Measurements from ENCODE around the gene TRERF1.
"Not testable (repeated sequence)": the region's sequence is repeated elsewhere in the genome, so short reads cannot be mapped to it uniquely, and the experiment has no call there.

TRERF1 gene

GRCh38 chr6:42451333-42452170, at the start of gene TRERF1:
Gene TRERF1, minus strand, starts transcription at chr6:42451926. Its CDS starts 182,336 bp downstream, at chr6:42269590.
- peak in 1 of 3 donors; percentile 34 for DNase-seq (ENCODE audit: low read depth in 2 of 3, low spot score in 1 of 3)

- no peak for DNase-seq (ENCODE audit: low read depth in 2 of 3, low spot score in 1 of 3)
Observed at GRCh38 chr6:42498473-42499128, 46.9 kb upstream of the TRERF1 start.

GRCh38 chr6:42493914-42494539, 42.3 kb upstream of the TRERF1 start:
- DNase-seq (ENCODE audit: low read depth in 2 of 3, low spot score in 1 of 3), result no peak

GRCh38 chr6:42488129-42488528, 36.4 kb upstream of the TRERF1 start:
- no peak for DNase-seq (ENCODE audit: low read depth in 2 of 3, low spot score in 1 of 3)

GRCh38 chr6:42484261-42484660, 32.5 kb upstream of the TRERF1 start:
- DNase-seq (ENCODE audit: low read depth in 2 of 3, low spot score in 1 of 3), result no peak

DNA sequence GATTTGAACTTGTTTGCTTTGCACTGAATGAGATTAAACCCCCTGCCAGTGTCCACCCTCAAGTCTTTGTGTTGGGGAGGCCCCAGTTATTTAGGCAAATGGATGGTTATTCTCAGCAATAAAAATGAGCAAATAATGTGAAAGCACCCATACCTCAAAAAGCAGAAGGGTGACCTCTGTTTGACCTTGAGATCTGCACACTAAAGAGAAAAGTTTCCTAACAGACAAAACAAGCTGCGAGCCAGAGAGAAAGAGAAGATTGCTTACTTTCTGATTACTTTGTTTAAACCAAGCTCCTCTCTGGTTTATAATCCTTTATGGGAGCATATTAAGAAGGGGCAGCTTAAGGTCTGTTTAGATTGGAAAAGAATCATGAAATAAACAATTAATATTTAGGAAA, 30.4 kb upstream of the TRERF1 start:
- no peak for DNase-seq (ENCODE audit: low read depth in 2 of 3, low spot score in 1 of 3)

DNA sequence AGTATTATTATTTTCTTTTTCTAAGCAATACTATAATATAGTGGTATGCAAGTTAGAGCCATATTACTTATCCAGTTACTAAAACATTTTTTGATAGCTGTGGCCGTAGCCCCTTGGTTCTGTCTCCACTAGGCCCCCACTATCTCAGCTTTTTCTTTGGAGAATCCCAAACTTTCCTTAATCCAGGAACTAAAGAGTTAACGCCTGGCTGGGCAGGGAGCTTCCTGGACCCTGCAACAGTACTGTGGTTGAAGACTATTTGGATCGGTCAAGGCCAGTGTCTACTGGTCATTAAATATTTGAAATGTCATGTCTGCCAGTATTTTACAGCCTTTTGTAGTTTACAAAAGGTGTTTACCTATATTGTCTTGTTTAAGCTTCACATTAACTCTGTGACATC, 20.0 kb upstream of the TRERF1 start:
- DNase-seq (ENCODE audit: low read depth in 2 of 3, low spot score in 1 of 3), result no peak

DNA sequence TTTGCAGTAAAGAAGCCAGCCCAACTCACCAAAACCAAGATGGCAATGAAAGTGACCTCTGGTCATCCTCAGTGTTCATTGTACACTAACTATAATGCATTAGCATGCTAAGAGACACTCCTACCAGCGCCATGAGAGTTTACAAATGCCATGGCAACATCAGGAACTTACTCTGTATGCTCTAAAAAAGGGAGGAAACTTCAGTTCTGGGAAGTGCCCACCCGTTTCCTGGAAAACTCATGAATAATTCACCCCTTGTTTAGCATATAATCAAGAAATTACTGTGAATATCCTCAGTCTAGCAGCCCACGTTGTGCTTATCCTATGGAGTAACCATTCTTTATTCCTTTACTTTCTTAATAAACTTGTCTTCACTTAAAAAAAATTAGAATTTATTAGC, 19.4 kb upstream of the TRERF1 start:
- no peak for DNase-seq (ENCODE audit: low read depth in 2 of 3, low spot score in 1 of 3)

DNA sequence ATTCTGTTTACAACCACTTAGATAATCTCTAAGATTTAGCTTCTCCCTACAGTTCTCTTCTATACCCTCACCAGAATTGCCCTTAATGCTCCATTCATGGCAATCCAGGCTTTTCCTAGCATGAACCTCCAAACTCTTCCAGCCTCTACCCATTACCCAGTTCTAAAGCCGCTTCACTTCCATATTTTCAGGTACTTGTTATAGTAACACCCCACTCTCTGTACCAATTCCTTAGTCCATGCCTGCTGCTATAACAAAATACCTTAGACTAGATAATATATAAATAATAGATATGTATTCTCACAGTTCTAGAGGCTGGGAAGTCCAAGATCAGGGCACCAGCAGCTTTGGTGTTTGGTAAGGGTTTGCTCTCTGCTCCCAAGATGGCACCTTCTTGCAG, 16.5 kb upstream of the TRERF1 start:
- no peak for DNase-seq (ENCODE audit: low read depth in 2 of 3, low spot score in 1 of 3)

DNA sequence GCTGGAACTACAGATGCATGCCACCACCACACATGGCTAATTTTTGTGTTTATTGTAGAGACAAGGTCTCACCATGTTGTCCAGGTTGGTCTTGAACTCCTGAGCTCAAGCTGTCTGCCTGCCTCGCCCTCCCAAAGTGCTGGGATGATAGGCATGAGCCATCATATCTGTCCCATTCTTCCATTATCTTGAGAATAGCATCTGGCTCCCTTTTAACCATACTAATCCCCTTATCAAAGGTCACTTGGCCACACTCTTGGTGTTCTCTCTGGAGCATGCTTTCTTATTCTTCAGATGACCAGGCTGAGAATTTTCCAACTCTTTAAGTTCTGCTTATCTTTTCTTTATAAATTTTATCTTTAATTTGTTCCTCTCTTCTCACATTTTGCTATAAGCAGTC, 15.9 kb upstream of the TRERF1 start:
- DNase-seq (ENCODE audit: low read depth in 2 of 3, low spot score in 1 of 3), result no peak

- not testable (repeated sequence) for DNase-seq (ENCODE audit: low read depth in 2 of 3, low spot score in 1 of 3)
Observed at GRCh38 chr6:42466470-42466869, 14.7 kb upstream of the TRERF1 start.

GRCh38 chr6:42462474-42462972, 10.8 kb upstream of the TRERF1 start:
- DNase-seq (ENCODE audit: low read depth in 2 of 3, low spot score in 1 of 3), result no peak

GRCh38 chr6:42460883-42461282, 9.2 kb upstream of the TRERF1 start:
- no peak for DNase-seq (ENCODE audit: low read depth in 2 of 3, low spot score in 1 of 3)

DNA sequence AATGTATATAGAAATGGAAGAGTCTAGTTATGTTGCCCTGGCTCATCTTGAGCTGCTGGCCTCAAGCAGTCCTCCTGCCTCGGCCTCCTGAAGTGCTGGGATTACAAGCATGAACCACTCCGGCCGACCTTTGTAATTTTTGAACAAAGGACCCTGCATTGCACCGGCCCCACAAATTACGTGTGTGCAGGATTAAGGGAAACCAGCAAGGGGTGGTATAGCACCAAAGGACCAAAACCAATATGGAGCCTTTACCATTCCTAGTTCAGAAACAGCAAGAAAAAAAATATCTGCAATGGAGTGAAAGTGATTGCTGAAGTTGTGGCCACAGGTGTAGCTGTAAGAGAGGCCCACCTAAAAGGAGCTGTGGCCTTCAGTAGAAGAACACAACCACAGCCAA, 8.2 kb upstream of the TRERF1 start:
- no peak for DNase-seq (ENCODE audit: low read depth in 2 of 3, low spot score in 1 of 3)

- DNase-seq (ENCODE audit: low read depth in 2 of 3, low spot score in 1 of 3), result no peak
Observed at GRCh38 chr6:42454428-42454791, 2.7 kb upstream of the TRERF1 start.

DNA sequence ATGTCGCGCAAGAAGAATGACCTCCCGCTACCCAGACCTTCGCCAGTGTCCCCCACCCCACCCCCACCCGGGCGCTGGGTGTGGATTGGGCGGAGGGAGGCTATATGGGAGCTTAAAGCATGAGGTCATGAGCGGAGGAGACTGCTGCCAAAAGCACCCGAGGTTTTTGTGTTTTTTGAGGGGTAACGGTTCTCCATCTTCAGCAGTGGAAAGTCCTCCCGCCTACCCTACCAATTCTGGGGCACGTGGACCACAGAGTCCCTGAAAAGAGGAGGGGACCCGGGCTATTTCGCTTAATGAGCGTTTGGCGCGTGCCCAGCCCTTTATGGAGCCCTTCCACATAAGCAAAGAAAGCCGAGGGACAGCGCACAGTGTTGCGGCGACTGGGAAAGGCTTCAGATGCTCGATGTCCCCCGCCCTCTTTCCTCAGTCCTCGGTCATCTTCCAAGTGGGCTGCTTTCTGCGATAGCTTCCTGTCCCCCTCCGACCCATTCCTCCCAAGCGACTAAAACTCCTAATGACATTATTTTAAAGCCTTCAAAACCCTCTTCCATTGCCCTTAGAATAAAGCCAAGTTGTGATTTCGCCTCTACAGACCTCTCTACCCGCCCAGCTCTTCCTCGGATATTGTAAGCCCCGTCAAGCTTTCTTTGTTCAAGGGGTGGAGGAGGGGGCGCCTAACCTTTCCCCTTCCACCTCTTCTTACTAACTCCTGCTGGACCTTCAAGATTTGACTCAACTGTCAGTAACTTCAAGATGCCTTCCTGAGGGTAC, 2.1 kb upstream of the TRERF1 start:
- no peak for DNase-seq (ENCODE audit: low read depth in 2 of 3, low spot score in 1 of 3)

GRCh38 chr6:42453031-42453653, 1.4 kb upstream of the TRERF1 start:
- peak; percentile 37 to 71 (median 53) for DNase-seq (ENCODE audit: low read depth in 2 of 3, low spot score in 1 of 3)

DNA sequence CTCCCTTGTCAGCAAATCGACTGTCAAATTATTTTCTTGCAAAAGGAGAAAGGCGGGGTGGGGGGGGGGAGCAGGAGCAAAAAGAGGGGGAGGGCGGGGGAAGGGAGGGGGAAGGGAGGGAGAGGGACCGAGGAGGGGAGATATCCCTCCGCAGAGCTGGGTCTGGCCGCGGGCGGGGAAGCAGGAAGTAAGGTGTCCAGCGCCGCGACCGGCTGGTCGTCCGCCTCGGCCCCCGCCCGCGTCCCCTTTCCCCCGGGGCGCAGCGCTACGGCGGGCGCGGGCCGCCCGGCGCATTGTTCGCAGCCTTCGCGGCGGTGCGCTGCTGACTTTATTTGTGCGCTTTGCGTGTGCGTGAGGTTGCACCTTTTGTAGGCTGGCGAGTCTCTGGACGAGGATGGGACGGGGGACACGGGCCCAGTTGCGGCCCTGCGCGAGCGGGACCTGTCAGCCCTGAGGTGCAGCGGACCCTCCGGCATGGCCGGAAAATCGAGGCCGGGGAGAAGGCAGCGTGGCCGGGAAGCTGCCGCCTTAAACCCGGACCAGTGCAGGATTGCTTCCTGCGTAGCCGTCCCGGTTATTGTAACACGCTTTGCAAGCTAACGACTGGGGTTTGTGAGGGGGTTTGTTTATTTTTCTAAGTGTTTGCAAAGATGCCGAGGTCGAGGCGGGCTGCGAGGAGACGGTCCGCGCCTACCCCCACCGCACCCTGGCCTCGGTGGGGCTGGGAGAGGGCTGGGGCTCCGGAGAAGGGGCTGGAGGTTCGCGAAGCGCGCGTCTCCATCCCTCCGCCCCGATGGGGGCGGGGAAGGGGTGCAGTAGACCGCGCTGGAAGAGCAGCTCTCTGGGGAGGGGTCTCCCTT, 675 bp upstream of the TRERF1 start:
- peak in 1 of 3 donors; percentile 24 for DNase-seq (ENCODE audit: low read depth in 2 of 3, low spot score in 1 of 3)

DNA sequence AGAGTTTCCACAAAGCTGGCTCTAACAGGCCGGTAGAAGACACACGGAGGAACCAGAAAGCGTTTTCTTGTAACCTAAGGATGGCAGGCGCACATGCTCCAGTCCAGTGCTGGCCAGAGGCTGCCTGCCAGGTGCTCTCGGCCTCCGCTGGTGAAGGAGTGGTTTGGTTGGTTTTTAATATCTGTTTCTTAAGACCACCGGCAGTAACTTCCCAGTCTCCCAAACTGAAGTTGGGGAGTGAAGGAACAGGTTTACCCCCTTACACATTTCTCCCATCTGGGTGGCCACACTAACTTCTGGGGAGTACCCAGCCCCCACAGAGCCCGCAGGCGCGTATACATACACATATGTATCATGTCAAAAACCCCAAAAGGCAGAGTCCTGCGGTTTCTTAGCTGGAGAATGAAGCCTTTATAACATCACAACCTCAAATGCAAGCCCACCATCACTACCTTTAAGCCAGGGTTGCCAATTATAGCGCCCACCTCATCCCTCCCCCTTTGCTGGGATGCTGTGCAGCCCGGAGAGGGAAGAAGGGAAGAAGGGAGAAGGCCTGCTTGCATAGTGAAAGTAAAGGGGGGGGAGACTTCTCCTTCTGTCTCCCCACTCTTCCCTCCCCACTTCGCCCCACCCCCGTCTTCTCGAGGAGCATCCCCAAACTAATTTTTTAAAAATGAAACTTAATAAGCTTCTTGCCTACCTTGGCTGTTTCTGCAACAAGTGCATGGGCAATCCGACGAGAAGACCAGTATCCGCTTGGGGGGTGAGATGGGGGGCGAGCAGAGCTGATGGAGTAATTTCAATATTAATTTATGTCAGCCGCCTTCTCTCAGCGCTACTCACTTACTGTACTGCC, 1.0 kb downstream of the TRERF1 start:
- peak in 1 of 3 donors; percentile 25 for DNase-seq (ENCODE audit: low read depth in 2 of 3, low spot score in 1 of 3)
